BJ (cell line): ENCODE results near the gene HAPLN2. TPM values are rescaled to one million over a fixed set of nuclear protein-coding genes. Genes with fewer than 3 reads are reported as not detected.

Experiments used
- CTCF ChIA-PET: fragments of 350-600 bp; formaldehyde crosslinking; extraction: SDS; loops from one replicate; lab custom pipeline; 2021; ENCODE audit warnings: antibody characterized with exemption, inconsistent platforms; lab: Yijun Ruan, JAX
- POLR2A ChIA-PET: fragments of 300-600 bp; sonication (Branson Sonifier 250); formaldehyde crosslinking; extraction: SDS; loops from one replicate; lab custom pipeline; 2021; ENCODE audit warnings: antibody characterized with exemption; lab: Charles Lee
- DNase-seq: peaks from one replicate; pipeline ENCODE4 v3.0.0-alpha.2; 2011; ENCODE audit warnings: low read depth
- H3K27me3 ChIP-seq: 2 replicates; pipeline ENCODE4 v1.6.0; 2011; ENCODE audit warnings: low read length; ENCODE audit not compliant: control insufficient read depth, insufficient read depth
- H3K36me3 ChIP-seq: 2 replicates; pipeline ENCODE4 v1.5.1; 2011; ENCODE audit warnings: low read length; ENCODE audit not compliant: control insufficient read depth, insufficient read depth
- H3K4me3 ChIP-seq: 2 replicates; pipeline ENCODE4 v1.5.1; 2011; ENCODE audit warnings: low read depth, mild to moderate bottlenecking, control low read depth, low read length
- CTCF ChIP-seq: IDR thresholded peaks from 2 replicates; pipeline ENCODE4 v1.5.1; 2011; ENCODE audit warnings: low read depth, mild to moderate bottlenecking, control low read depth, inconsistent platforms, low read length, moderate library complexity; ENCODE audit not compliant: insufficient read depth
- polyA plus RNA-seq: library from polyadenylated mRNA; depleted of rRNA; stranded (reverse); fragments of >200 nt; gene quantifications from 2 replicates; pipeline ENCODE4 v1.2.3, GENCODE V29; 2011

Gene HAPLN2
- polyA plus RNA-seq, 1 experiment, result not detected

DNA sequence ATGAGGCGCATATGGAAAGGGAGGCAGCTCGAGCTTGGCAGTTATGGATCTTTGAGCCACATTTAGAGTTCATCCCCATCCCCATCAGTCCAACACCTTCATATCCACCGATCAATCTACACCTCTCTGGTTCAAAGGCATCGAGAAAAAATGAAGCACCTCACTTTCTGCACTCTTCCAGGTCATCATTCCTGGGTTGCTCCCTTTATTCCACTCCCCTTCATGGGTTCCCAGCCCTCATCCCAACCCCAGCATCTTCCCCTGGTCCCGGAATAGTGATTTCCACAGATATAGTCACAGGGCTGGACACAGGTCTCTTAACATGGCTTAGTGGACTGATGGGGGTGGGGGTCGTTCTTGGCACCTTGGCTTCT, 354 bp downstream of the HAPLN2 start:
- TF ChIP-seq CTCF, result no peak
- no peaks in the 10 kb centered on the region for H3K36me3 ChIP-seq
- H3K27me3 ChIP-seq, result peaks cover 39% of the 10 kb centered on the region
- no peak overlapping the region for H3K4me3 ChIP-seq
- no peak for DNase-seq
- ChIA-PET POLR2A (no interaction called here), CTCF (interaction anchor here (0.5 to 15.6 kb wide), 9 partner anchors 8 to 233 kb away, joined by 3 to 257 read pairs (median 3); partner anchors contain the start of gene NES)

DNA sequence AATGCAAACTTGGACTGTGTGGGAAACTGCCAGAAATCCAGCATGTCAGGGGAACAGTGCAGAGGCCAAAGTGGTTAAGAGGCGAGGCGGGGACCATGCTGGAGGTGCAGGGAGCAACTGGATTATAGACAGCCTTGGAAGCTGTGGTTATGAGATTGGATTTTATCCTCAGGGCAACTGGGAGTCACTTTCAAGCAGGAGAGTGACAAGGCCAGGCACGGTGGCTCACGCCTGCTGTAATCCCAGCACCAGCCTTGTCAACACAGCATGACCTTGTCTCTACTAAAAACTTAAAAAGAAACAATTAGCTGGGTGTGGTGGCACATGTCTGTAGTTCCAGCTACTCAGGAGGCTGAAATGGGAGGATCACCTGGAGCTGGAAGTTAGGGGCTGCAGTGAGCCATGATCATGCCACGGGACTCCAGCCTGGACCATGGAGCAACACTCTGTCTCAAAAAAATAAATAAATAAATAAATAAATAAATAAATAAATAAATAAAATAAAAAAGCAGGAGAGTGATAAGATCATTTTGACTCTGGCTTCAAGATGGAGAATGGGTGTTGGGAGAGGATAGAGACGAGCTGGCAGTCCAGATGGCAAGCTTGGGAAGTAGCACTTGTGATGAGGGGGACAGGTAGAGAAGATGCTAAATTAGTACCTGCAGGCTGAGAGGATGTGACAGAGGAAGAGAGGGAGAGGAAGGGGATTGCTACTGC, 3.5 kb downstream of the HAPLN2 start:
- Histone ChIP-seq H3K36me3 (no peaks in the 10 kb centered on the region), H3K4me3 (no peak overlapping the region), H3K27me3 (peaks cover 42% of the 10 kb centered on the region)
- ChIA-PET POLR2A (no interaction called here), CTCF (interaction anchor here (0.6 to 15.6 kb wide), 10 partner anchors 11 to 244 kb away, joined by 3 to 257 read pairs (median 4); partner anchors contain the start of genes BCAN and NES)
- no peak for TF ChIP-seq CTCF
- DNase-seq, result no peak

GRCh38 chr1:156623946-156624813, 5.0 kb downstream of the HAPLN2 start:
- Histone ChIP-seq H3K36me3 (no peaks in the 10 kb centered on the region), H3K4me3 (peak overlapping the region; percentile 22), H3K27me3 (peaks cover 39% of the 10 kb centered on the region)
- no peak for DNase-seq
- TF ChIP-seq CTCF, result peak; percentile 54
- CTCF ChIA-PET, result interaction anchor here (0.5 to 15.6 kb wide), 25 partner anchors 9 to 261 kb away, joined by 3 to 257 read pairs (median 6); partner anchors contain the start of genes BCAN, INSRR, NAXE and NES
- POLR2A ChIA-PET, result no interaction called here

DNA sequence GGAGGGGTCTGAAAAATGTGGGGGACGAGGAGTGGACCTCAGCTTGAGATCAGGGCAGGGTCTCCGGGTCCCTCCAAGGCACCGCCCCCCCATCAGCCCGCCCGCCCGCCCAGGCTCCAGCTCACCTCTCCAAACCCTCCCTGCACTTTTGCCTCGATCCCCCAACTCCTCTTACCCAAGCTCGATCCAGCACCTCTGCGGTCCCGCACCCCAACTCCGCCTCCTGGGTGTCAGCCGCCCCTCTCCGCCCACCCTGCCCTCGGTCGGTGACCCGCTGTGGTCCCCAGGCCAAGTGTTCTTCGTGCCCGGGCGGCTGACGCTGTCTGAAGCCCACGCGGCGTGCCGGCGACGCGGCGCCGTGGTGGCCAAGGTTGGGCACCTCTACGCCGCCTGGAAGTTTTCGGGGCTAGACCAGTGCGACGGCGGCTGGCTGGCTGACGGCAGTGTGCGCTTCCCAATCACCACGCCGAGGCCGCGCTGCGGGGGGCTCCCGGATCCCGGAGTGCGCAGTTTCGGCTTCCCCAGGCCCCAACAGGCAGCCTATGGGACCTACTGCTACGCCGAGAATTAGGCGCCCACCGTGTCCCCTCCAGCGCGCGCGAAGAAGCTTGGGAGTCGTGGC, 5.7 kb downstream of the HAPLN2 start:
- no peaks in the 10 kb centered on the region for H3K36me3 ChIP-seq
- ChIA-PET POLR2A (no interaction called here), CTCF (interaction anchor here (0.5 to 15.6 kb wide), 29 partner anchors 9 to 515 kb away, joined by 3 to 257 read pairs (median 6); partner anchors contain the start of genes BCAN, INSRR, NAXE and NES)
- no peak for TF ChIP-seq CTCF
- H3K27me3 ChIP-seq, result peaks cover 31% of the 10 kb centered on the region
- DNase-seq, result no peak
- H3K4me3 ChIP-seq, result no peak overlapping the region; the same call in 1 of the 2 replicates
